GM12874 (cell line): ENCODE measurements around the gene KLF7.

ENCODE experiments used
- TF ChIP-seq, protein P1 (sequence below): IDR thresholded peaks from 2 replicates; pipeline ENCODE4 v1.5.1; 2011; ENCODE audit warnings: low read depth, mild to moderate bottlenecking, control low read depth, low read length, moderate library complexity; ENCODE audit not compliant: insufficient read depth

Gene KLF7

DNA sequence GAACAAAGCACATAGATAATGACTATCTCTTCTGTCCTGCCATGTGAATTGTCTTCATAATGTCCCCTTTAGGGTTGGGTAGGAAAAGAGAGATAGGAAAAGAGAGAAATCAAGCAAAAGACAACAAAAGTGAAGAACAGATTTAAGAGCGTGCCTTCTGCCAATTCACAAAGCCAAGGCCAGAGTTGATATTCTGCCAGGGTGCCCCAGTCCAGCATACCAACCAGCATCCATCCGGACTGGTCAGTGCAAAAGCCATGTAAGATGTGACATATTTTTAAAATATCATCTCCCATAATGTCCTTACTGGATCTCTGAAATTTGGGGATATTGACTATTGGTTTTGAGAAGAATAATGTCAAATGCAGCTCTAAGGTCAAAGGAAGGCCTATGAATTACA lies 35.7 kb upstream of the KLF7 start:
- TF ChIP-seq, protein P1, sequence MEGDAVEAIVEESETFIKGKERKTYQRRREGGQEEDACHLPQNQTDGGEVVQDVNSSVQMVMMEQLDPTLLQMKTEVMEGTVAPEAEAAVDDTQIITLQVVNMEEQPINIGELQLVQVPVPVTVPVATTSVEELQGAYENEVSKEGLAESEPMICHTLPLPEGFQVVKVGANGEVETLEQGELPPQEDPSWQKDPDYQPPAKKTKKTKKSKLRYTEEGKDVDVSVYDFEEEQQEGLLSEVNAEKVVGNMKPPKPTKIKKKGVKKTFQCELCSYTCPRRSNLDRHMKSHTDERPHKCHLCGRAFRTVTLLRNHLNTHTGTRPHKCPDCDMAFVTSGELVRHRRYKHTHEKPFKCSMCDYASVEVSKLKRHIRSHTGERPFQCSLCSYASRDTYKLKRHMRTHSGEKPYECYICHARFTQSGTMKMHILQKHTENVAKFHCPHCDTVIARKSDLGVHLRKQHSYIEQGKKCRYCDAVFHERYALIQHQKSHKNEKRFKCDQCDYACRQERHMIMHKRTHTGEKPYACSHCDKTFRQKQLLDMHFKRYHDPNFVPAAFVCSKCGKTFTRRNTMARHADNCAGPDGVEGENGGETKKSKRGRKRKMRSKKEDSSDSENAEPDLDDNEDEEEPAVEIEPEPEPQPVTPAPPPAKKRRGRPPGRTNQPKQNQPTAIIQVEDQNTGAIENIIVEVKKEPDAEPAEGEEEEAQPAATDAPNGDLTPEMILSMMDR = no peak

DNA sequence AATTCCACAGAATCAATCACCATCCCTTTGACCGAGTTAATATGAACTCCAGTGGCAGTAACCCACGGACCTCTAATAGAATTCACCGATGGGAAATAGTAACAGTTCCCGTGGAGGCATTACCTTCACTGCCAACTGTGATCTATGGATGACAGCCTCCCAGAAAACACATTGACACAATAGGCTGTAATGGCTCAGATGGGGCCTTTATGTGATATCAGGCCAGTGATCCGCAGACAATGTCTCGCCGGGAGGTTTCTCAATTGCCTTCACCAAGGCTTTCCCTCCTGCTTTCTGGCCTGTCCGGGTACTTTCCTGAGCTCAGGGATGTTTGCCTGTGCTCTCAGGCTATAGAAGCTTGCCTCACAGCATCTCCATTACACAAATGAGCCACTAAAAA lies 34.4 kb upstream of the KLF7 start:
- TF ChIP-seq, protein P1 = no peak

DNA sequence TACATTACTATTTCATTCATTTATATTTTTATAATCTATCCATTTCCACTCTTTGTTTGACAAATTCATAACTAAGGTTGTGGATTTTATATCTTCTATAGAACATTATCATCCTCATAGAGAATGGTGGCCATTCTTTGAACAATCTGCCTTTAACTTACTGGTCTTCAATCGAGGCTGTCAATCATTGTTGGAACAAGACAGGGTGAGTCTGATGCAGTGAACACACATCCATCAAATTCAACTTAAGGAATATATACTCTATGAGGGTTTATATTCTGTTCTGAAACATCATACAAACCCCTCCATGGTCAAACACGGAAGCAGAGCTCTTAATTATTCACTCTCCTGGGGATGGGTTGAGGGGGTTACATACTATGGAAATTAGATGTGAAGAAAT lies 28.3 kb upstream of the KLF7 start:
- TF ChIP-seq, protein P1 = no peak

DNA sequence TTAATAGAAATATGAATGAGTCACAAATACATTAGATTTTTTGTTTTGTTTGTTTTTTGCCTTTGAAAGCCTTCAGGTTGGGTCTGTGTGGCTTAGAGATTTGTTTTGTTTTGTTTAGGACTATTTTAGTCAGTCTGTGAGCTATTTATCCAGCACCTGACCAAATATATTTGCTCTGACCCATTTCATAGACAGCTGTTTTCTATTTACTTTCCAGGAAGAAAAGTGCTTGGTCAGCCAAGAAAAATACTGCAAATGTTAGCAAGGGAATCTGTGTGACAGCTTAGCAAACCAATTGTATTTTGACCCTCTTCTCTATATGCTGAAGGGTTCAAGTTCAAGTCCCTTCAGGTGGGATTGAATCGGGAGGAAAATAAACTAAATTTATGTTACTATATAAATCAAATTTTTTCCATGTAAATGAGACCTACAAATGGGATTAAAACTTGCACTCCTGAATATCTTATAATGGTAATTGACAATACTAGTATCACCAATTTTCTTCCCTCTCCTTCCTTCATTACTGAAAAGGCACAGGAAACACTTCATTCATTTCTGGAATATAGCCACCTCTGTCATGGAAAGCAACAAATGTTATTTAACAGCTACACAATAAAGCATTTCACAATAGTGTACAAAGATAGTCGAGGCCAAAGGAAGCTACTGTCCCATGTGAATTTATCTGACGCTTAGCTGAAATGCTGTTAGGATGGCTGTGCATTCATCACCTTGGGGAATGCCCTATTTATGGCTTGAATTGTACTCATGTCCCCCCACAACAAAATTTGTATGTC lies 23.1 kb upstream of the KLF7 start:
- TF ChIP-seq, protein P1 = no peak

DNA sequence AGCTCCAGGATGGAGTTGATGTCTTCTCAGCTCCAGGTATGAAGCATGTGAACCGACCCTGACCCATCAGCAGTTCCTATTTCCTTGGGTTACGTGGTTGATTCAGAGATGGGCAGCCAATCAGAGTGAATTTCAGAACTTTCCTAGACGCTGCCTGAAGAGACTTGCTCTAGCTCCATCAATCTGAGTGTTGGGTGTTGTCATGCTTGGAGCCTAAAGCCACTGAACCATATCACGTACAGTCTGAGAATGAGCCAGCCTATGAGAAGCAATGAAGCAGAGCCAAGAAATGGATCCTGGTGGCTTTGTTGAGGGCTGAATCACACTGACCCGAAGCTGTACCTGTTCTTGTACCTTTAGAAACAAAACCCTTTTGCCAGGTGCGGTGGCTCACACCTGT lies 19.6 kb upstream of the KLF7 start:
- TF ChIP-seq, protein P1 = no peak

DNA sequence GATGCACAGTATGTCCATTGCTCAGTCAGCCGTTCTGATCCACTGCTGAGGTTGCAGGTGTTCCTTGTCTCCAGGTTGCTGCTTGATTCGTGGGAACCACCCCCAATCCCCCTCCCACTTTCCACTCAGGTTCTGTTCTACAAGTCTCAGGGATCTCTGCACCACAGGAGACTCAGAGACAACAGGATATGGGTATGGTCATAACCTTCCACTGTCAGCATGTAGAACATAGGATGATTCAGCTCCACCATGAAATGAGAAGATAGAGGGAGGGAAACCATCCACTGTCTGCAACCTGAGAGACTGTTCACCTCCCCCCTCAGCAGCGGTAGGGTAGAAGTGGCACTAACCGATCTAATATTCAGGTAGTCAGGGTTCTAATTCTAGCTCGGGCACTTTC lies 19.0 kb upstream of the KLF7 start:
- TF ChIP-seq, protein P1 = no peak

DNA sequence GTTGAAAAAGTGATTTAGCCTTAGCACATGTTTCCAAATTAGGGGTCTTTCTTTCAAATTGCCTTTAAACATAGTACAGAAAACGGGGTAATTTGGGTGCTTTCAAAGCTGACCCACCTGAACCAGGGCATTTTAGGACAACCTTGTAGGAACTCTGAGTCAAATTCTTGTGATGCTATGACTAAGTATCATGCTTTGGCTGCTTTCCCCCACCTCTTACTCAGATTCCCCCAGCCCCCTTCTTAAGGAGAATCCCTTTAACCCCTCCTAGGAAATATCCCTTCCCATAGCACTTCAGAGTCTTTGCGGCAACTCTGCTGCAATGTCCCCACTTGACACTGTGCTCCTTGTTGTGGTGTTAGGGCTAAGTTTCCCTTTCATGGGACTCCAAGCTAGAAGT lies 18.6 kb upstream of the KLF7 start:
- TF ChIP-seq, protein P1 = no peak
